Right renal pelvis (tissue), 4 donors: ENCODE measurements around the gene ARHGAP23. TPM values are rescaled to one million over a fixed set of nuclear protein-coding genes. Genes with fewer than 3 reads are reported as not detected.

Experiments used
- DNase-seq, 4 donors: peaks; one replicate each; pipeline ENCODE4 v3.0.0-alpha.2; 2013; ENCODE audit warnings: low read depth in 4 of 4, low spot score in 3 of 4, missing footprints in 1 of 4
- polyA plus RNA-seq, 4 donors: library from polyadenylated mRNA; unstranded; fragments of 120-200 nt; gene quantifications; one replicate each; pipeline ENCODE4 v1.2.1, GENCODE V29; 2013; ENCODE audit not compliant: insufficient read length in 4 of 4

ARHGAP23 gene
- polyA plus RNA-seq, 4 donors = 52.0 to 68.4 (median 60.2) TPM

DNA sequence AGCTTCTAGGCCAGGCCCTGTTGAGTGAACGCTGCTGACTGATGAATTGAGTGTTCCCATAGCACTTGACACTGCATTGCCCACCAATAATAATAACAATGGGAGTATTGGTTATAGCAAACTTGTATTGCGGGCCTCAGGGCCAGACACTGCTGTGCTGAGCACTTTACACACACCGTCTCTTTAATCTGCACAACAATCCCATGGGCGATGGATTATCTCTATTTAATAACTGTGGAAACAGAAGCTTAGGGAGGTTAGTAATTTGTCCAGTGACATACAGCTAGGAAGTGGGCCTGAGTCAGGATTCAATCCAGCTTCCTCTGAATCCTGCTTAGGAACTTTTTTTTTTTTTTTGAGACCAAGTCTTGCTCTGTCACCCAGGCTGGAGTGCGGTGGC is 11.2 kb downstream of the ARHGAP23 start:
- no peak for DNase-seq

DNA sequence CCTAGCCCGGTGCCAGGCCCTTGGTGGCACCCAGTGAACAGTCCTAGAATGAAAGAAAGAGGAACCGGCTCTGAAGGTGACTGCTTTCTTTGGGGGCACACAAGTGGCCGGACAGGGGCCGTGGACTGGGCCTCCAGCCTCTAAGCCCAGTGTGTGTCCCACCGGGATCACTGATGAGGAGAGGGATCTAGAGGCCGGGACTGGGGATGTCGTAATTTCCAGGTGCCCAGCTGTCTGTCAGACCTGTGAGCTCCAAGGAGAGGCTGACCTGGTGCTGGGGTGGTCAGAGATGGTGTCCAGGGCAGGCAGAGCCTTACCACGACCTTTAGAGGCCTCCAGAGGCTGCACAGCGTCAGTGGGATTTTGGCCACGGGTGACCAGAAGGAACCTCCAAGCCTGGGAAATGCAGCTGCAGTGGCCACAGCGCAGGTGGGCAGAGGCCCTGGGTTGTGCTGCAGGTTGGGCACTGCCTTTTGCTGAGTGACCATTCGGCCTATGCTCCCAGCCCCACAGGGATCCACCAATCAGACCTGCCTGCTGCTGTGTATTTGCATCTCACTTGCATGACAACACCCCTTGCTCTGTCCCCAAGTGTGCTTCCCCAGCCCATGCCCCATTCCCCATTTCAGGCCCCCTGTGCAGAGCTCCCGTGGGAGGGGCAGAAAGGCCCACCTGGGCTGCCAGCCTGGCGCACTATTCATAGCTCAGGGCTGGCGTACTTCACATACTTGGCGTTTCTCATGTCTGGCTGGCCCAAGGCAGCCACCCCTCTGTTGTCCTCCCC is 12.5 kb downstream of the ARHGAP23 start:
- no peak for DNase-seq

DNA sequence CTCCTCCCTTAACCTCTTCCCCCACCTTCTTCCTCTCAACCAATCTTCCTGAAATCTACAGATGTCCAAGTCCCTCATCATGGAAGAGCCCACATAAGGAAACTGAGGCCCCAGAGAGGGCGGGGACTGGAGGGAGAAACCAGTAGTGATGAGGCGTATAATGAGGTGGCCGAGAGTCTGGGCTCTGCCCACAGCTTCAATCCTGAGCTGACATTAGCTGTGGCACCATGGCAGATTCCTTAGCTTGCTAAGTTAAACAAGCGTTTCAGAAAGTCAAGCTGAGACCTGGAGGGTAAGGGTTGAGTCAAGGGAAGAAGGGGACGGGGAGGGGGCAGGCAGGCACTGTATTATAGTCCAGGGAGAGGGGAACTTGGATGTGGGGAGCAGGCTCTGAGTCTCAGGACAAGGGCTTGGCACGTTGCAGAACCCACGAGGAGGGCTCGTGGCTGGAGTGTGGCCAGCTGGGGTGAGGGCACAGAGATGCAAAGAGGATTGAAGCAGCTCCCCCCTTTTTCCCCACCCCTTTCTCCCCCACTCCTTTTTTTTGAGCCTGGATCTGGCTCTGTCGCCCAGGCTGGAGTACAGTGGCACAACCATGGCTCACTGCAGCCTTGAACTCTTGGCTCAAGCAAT is 13.3 kb downstream of the ARHGAP23 start:
- DNase-seq = no peak

DNA sequence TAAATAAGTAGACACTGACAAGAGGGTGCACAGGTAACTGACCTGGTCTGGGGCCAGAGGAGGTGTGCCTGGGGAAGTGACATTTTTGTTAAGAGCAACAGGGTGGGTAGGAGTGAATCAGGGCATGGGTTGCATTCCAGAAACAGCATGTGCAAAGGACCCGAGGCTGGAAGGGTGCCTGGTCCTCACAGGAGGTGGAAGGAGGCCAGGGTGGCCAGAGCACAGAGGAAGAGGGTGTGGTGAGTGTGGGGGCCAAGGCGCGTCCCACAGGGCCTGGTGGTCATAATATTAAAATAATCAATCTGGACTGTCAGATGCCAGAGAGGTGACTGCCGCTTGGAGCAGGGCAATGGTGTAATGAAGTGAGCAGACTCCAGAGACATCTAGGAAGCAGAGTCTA is 14.3 kb downstream of the ARHGAP23 start:
- DNase-seq = no peak

DNA sequence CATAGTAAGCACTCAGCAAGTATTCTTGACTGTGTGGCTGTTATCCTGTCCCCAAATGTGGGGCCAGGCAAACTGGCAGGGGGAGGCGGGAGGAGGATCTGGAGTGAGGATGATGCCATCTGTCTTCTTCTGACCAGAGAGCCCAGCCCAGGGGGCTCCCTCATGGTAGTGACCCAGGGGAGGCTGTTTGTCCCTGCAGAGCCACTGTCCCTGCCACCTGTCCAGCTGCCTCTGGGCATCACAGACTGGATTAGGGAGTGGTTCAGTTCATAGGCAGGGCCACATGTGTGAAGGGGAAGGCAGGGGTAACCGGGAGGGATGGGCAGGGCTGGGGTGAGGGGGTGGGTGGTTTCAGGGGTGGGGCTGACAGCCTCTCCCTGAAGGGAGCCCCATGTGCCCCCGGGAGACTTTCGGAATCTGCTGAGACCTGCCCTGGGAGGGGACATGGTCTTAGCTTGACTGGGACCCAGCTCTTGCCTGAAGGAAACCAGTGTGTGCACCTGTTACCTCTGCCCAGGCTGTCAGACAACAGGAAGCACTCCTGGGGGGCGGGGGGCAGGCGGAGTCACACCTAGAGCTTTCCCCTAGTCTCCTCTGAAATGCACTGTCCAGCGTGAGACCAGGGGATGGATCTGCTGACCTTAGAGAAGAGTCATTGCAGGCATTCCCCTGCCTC is 15.2 kb downstream of the ARHGAP23 start:
- no peak for DNase-seq

DNA sequence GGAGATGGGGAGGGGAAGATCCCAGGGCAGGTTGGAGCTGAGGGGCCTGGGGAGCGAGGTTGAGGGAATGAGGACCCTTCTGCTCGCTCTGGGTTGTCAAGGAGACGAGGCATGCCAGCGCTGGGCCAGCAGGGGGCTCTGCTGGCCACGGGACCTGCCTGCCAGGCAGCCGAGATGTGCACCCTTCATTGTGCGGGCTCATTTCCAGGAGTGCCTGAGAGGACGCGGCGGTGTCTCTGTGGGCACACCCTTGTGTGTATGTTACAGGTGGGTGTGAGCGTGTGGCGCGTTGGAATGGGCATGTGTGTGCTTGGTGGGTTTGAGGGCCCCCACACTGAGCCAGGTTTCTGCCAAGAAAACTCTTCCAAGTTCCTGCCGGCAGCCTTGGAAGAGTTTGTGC is 15.9 kb downstream of the ARHGAP23 start:
- DNase-seq = no peak

DNA sequence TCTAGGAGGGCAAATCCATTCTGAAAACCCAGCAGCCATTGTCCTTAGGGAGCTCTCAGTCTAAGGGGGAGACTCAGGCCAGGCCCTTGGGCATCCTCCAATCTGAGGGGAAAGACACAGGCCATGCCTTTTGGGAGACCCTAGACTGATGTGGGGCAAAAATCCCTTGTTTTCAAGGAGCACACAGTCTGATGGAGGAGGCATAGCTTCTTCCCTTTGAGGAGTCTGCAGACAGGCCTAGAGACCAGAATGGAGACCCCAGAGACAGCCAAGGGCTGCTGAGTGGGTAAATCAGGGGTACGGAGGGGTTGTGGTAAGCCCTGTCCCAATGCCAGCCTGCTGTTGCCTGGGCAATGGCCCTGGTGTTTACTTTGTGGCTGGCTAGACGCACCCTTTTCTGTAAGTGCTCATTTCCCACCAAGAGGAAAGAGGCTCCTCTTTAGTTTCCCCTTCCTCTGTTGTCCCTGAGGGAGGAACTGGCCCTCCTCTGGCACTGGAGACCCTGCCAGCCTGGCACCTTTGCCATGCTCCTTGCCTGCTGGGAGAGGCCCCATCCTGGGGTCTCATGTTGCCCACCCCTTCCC is 19.3 kb downstream of the ARHGAP23 start:
- no peak for DNase-seq

DNA sequence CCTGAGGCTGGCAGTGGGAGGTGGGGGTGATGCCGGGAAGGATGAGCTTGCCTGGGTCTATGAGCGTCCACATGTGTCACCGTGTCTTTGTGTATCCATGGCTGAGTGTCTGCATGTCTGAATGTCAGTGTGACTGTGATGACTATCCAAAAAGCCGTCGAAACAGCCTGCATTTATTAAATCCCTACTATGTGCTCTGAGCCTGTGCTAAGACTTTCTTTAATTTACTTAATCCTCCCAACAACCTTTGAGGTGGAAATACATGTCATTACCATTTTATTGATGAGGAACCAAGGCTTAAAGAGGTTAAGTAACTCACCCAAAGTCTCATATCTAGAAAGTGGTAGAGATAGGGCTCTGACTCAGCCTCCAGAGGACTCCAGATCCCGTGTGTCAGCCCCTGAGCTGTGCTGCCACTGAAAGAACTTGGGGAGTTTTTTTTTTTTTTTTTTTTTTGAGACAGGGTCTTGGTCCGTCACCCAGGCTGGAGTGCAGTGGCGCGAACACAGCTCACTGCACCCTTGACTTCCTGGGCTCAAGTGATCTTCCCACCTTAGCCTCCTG is 20.0 kb downstream of the ARHGAP23 start:
- no peak for DNase-seq

DNA sequence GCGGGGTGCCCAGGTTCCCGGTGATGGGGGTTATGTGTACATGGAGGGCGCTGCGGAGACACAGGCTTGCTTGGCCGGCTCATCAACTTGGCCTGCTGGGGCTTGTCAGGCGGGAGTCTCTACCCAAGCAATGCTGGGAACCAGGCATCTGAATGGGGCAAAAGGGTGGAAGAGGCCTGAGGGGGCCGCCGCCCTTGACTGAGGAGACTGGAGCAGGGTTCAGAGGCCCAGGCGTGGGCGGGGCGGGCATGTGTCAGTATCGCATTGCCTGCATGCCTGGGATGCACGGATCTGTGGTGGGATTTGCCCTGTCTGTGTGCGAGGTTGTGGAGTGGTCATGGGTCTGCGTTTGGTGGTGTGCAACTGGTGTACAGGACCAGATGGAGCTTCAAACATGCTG is 21.1 kb downstream of the ARHGAP23 start:
- peak in 1 of 4 donors; percentile 56 for DNase-seq

DNA sequence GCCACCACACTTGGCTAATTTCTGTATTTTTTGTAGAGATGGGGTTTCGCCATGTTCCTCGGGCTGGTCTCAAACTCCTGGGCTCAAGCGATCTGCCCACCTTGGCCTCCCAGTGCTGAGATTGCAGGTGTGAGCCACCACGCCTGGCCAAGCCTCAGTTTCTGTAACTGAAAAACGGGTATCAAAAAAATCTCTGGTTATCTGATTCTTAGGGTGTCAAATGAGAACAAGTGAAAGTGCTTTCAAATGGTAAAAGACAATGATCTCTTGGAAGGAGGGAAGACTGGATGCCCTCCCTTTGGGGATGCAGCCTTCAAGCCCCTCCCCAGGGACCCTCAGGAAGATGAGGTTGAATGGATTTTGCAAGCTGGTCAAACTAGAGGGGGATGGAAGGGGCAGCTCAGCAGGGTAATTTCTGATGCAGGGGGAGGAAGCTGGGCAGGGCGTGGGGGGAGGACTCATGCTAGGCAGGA is 22.3 kb downstream of the ARHGAP23 start:
- no peak for DNase-seq

DNA sequence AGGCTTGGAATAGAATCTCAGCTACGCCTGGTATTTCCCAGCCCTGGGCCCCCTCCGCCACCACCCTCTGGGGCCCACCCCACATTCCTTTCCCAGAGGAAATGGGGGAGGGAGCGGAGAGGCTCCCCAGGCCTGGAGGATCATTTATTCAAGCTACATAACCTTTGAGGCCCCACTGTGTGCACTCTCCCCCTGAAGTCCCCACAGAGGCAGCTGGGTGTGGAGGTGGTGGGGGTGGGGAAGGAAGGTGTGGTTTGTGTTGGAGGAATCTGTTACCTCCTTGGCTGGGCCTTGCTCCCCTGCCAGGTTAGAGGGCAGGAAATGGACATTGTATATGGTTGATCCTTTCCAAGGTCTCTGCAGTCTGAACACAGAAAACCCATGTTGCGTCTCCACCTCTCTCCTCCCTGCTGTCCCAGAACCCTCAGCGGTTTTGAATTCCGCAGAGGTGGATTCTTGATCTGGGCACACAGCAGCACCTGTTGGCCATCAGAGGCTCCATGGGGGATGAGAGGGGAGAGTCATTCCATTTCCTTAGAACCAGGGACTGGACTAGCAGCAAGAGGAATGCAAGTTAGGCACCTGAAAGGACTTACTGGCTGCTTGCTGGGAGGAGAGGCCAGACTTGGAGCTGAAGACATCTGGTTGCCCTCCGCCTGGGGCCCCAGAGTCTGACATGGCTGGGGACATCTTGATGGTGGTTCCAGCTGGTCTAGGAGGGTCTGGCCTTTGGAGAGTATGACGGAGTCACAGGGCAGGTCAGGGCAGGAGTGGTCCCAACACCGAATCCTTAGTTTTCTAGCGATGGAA is 23.0 kb downstream of the ARHGAP23 start:
- DNase-seq = peak in 1 of 4 donors; percentile 78

DNA sequence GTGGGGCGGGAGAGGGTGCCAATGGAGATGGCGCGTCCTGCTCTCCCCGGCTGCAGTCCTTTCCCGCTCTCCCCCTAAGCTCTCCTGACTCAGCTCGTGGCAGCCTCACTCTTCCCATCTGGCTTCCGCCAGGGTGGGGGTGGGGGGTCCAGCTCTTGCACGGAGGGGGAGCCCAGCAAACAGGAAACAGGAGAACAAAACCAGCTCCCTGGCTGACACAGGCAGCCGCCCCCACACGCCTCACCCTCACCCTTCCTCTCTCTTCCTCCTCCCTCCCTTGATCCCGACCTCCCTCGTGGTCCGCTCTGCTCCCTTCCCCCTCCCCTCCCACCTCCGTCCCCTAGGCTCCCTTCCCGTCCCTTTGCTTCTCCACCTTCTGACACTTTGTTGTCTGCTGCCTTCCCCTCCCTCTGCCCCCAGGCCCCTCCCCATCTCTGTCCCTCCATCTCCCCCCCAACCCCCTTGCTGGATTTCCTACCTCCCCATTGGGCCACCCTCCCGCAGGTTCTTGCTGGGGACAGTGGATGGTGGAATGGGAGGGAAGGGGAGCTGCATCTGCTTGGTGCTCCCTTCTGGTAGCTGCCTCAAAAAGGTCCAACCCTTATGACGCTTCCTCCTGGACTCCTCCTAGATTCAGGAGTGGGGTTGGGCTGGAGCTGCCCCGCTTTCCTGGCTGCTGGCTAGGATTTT is 23.7 kb downstream of the ARHGAP23 start:
- DNase-seq = peak in 1 of 4 donors; percentile 74

DNA sequence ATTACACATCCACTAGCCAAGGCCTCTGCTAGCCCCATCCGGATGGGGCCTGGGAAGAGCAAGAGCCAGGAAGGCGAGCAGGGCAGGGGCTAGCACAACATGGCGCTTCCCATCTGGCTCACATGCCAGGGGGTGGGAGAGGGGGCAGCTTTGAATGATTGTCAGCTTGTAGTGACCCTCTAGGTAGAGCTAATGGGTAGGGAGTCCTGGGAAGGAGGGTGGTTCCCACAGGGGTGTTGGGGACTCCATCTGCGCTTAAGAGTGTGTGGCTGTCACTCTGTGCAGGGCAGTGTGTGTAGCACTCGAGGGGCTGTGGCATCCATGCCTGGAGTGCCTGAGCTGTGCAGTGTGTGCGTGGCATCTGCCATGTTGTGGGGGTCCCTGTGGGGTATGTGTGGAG is 24.5 kb downstream of the ARHGAP23 start:
- no peak for DNase-seq

DNA sequence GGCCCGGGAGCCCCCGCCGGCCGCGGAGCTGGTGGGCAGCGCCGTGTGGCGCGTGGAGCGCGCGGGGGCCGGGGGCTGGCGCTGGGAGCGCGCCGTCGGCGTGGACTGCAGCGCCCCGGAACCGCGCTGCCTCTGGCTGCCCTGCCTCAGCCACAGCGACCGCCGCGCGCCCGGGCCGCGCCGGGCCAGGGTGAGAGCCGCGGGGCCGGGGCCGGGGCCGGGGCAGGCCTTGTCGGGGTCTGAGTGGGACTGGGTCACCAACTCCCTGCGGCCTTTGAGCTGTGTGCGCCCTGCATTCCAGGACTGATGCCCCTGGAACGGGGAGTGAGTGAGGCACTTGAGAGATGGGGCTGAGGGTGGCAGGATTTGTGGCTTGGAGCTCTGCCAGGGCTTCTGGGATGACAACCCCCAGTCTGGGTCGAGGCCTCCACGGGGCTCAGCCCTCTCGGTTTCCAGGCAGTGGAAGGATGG is 25.7 kb downstream of the ARHGAP23 start:
- DNase-seq = no peak

DNA sequence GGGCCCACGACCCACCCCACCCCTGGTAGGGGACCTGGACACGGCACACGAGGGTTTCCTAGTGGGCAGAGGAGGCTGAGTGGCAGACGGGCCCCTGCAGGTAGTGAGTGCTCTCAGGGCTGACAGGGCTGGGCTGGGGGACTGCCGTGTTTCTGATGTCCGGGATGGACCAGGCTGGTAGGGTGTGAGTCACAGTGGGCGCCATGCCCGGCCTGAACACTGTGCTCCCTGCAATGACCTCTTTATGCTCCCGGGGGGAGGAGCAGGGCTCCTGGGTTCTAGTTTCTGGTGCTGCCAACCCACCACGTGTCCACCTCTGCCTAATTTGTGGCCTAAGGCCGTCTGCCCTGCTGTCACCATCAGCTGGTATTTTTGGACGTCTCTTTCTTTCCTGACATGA is 26.3 kb downstream of the ARHGAP23 start:
- no peak for DNase-seq

DNA sequence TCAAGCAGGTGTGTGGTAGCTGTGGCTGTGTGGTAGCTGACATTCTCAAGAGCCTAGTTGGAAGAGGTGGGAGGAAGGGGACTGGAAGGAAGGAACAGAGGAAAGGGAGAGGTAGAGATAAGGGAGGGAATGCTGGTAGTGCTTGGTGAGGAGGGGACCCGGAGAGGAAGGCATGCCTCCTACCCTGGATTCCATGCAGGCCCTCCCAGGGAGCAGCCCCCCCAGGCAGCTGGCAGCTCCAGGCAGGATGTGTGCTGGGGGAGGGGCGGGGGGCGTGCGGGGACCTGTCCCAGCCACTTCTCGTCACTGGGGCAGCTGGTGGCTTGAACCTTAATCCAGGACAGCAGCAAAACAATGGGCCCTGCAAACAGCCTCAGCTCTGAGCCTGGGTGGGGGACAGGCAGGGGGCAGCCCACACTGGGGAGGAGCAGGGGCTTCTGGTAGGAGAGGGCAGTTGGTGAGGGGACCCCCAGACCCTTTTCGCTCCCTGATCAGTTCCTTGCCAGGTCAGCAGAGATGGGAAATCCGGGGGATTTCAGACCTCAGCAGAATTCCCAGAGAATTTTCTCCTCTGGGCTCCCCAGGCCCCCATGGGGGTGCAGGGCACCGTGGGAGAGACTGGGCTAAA is 27.1 kb downstream of the ARHGAP23 start:
- no peak for DNase-seq

DNA sequence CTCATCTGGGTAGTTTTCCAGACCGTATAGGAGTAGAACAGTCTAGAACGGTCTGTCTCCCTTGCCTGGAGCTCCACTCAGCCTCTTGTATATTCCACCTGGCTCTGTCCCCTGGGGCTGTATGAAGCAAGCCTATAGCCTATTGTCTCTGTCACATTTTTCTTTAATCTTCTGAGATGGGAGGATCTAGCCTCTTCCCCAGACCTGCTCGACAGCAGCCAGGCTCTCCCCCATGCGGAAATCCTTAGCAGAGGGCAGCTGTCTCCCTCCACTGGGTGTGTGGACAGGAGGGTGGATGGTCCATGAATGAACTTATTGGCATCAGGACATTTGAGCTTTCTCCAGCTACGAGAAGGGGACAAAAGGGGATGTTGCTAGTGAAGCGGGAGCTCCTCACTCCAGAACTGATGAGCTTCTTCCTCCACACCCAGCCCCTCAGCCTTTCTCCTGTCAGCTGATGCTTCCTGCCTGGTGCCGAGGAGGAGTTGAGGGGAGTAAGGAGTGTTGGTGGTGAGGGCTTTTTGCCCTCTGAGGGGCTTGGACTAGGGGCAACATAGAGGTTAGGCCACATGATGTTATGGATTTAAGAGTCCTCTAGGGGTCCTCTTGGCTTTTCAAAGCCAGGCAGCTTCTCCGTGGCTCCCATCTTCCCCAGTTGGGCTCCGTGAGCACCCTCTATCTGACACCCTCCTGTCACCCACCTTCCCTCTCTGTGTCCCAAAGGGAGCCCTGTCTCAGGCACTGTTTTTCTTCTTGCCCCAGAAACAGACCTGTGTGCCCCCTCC is 28.0 kb downstream of the ARHGAP23 start:
- DNase-seq = no peak
